ENCODE measurements around the gene CKM.

GRCh38 chr19:45354241-45354842 is 31.7 kb upstream of the CKM start:
- TF ChIP-seq CTCF (IDR thresholded peaks at IDR 0.05; ENCODE audit: borderline replicate concordance, extremely low read depth, low read length, poor library complexity, severe bottlenecking) (no peak), EZH2 (IDR thresholded peaks at IDR 0.05; ENCODE audit: borderline replicate concordance, low read depth, low read length, severe bottlenecking) (no peak)
